Trophoblast cell (in vitro differentiated cells and primary cell): ENCODE data around the gene KIF6.

Experiments
- DNase-seq, 2 donors: peaks; one replicate each; pipeline ENCODE4 v3.0.0-alpha.2; 2016
- H2AFZ ChIP-seq: 2 replicates; pipeline ENCODE4 v1.6.1; 2013; ENCODE audit warnings: low read length, moderate library complexity, mild to moderate bottlenecking; ENCODE audit not compliant: insufficient read depth, poor library complexity
- H2AK5ac ChIP-seq: 2 replicates; pipeline ENCODE4 v1.6.1; 2013; ENCODE audit warnings: mild to moderate bottlenecking, low read length
- H2BK120ac ChIP-seq: 2 replicates; pipeline ENCODE4 v1.6.1; 2013; ENCODE audit warnings: low read length, mild to moderate bottlenecking, moderate library complexity; ENCODE audit not compliant: insufficient read depth, poor library complexity
- H2BK12ac ChIP-seq: 2 replicates; pipeline ENCODE4 v1.6.1; 2013; ENCODE audit warnings: mild to moderate bottlenecking, low read length, moderate library complexity
- H2BK5ac ChIP-seq: 2 replicates; pipeline ENCODE4 v1.6.1; 2013; ENCODE audit warnings: low read length, low read depth, moderate library complexity, mild to moderate bottlenecking; ENCODE audit not compliant: poor library complexity
- H3K14ac ChIP-seq: 2 replicates; pipeline ENCODE4 v1.6.1; 2013; ENCODE audit warnings: mild to moderate bottlenecking, low read length
- H3K18ac ChIP-seq: 2 replicates; pipeline ENCODE4 v1.6.1; 2013; ENCODE audit warnings: mild to moderate bottlenecking, low read length
- H3K23ac ChIP-seq: 2 replicates; pipeline ENCODE4 v1.6.1; 2013; ENCODE audit warnings: low read length
- H3K27ac ChIP-seq: 2 replicates; pipeline ENCODE4 v1.5.1; 2013; ENCODE audit warnings: low read depth, mild to moderate bottlenecking, inconsistent platforms, low read length, moderate library complexity
- H3K27me3 ChIP-seq: 2 replicates; pipeline ENCODE4 v1.6.1; 2013; ENCODE audit warnings: inconsistent platforms, mild to moderate bottlenecking, low read length, moderate library complexity; ENCODE audit not compliant: insufficient read depth
- H3K36me3 ChIP-seq, 2 experiments: 1 replicate in 1 of 2; 2 replicates in 1 of 2; pipeline ENCODE4 v1.6.1; 2013; ENCODE audit warnings: low read length in 2 of 2, mild to moderate bottlenecking in 2 of 2, moderate library complexity in 1 of 2; ENCODE audit not compliant: insufficient read depth in 2 of 2, control insufficient read depth in 1 of 2
- H3K4ac ChIP-seq: 2 replicates; pipeline ENCODE4 v1.6.1; 2013; ENCODE audit warnings: low read depth, mild to moderate bottlenecking, low read length, moderate library complexity
- H3K4me1 ChIP-seq, 2 experiments: 1 replicate in 1 of 2; 2 replicates in 1 of 2; pipeline ENCODE4 v1.6.1; 2013; ENCODE audit warnings: low read length in 2 of 2, mild to moderate bottlenecking in 2 of 2, moderate library complexity in 1 of 2; ENCODE audit not compliant: insufficient read depth in 2 of 2, control insufficient read depth in 1 of 2
- H3K4me2 ChIP-seq: 2 replicates; pipeline ENCODE4 v1.6.1; 2013; ENCODE audit warnings: inconsistent platforms, mild to moderate bottlenecking, low read length, moderate library complexity
- H3K4me3 ChIP-seq: 2 replicates; pipeline ENCODE4 v1.5.1; 2013; ENCODE audit warnings: mild to moderate bottlenecking, low read depth, low read length, inconsistent platforms
- H3K79me1 ChIP-seq: one replicate; pipeline ENCODE4 v1.6.1; 2013; ENCODE audit warnings: low read length
- H3K79me2 ChIP-seq: 2 replicates; pipeline ENCODE4 v1.6.1; 2013; ENCODE audit warnings: low read length, mild to moderate bottlenecking; ENCODE audit not compliant: control insufficient read depth, insufficient read depth, poor library complexity
- H3K9ac ChIP-seq: 2 replicates; pipeline ENCODE4 v1.6.1; 2013; ENCODE audit warnings: mild to moderate bottlenecking, low read length
- H3K9me3 ChIP-seq: 2 replicates; pipeline ENCODE4 v1.6.1; 2013; ENCODE audit warnings: low read depth, mild to moderate bottlenecking, control low read depth, inconsistent platforms, low read length; ENCODE audit not compliant: insufficient read depth
- H4K12ac ChIP-seq: 2 replicates; pipeline ENCODE4 v1.6.1; 2013; ENCODE audit warnings: low read depth, mild to moderate bottlenecking, low read length, moderate library complexity
- H4K8ac ChIP-seq: 2 replicates; pipeline ENCODE4 v1.6.1; 2013; ENCODE audit warnings: low read depth, mild to moderate bottlenecking, low read length, moderate library complexity
- H4K91ac ChIP-seq: one replicate; pipeline ENCODE4 v1.6.1; 2013; ENCODE audit warnings: low read depth, mild to moderate bottlenecking, low read length, moderate library complexity
- WGBS: extraction: QIAGEN DNeasy Blood & Tissue Kit; methylation state at CpG from one replicate; pipeline ENCODE4 v1.1.7; 2013; ENCODE audit warnings: missing lambda C conversion rate; ENCODE audit not compliant: insufficient read length, insufficient coverage; ENCODE audit errors: extremely low coverage; 5-methylcytosine and 5-hydroxymethylcytosine counted together

KIF6 gene

DNA sequence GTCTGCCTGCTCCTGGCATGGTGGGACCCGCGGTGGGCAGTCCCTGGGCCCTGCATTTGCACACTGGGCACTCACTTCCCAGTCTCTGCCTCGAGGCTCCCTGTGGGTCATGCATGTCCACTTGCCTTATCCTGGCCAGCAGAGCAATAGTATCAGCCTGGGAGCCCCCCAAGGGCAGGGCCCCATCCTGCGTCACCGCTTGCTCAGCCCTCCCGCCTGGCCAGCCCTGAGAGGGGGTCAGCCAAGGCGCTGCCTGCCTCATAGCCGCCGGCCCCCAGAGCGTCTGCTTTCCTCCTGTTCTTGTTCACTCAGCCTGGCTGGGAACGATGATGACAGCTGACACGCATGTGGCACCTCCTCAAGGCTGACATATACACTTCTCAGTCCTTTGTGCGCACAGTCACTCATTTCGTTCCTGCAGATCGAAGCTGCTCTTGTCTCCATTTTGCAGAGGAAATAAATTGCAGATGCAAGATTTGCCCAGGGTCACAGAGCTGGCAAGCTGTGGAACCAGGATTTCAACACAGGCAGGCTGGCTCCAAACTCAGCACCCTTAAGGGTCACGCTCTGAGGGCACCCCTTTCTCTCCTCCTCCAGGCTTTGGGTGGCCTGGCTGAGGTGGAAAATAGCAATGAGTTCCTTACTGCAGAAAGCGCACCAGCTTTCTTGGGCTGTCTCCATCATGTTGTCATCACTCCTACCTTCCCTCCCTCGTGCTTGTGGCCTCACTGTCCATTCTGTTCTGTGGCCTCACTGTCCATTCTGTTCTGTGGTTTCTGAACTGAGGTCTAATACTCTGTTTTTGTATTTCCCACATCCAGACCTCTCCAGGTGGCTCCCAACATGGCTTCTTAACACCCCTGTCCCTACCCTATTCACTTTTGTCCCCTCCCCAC, 428.2 kb downstream of the KIF6 start:
- Histone ChIP-seq H3K4me3 (no peak overlapping the region), H2BK12ac (no peak overlapping the region), H3K14ac (no peak overlapping the region), H4K91ac (no peak overlapping the region), H2BK5ac (no peak overlapping the region), H3K79me1 (no peaks in the 10 kb centered on the region), H3K9ac (no peak overlapping the region), H3K27ac (no peak overlapping the region), H2AFZ (no peak overlapping the region), H3K23ac (no peak overlapping the region), H2AK5ac (no peak overlapping the region), H3K27me3 (no peaks in the 10 kb centered on the region), H3K4me1 (peaks cover 0 to 2% of the 10 kb centered on the region in 2 experiments), H2BK120ac (no peak overlapping the region), H3K9me3 (no peaks in the 10 kb centered on the region), H4K8ac (no peak overlapping the region), H3K4me2 (no peak overlapping the region), H3K36me3 (no peaks in the 10 kb centered on the region), H3K4ac (no peak overlapping the region), H3K18ac (no peak overlapping the region), H4K12ac (no peak overlapping the region), H3K79me2 (no peaks in the 10 kb centered on the region)
- WGBS, result no CpG with 5 or more reads among the region's 18 CpGs
- no peak for DNase-seq

DNA sequence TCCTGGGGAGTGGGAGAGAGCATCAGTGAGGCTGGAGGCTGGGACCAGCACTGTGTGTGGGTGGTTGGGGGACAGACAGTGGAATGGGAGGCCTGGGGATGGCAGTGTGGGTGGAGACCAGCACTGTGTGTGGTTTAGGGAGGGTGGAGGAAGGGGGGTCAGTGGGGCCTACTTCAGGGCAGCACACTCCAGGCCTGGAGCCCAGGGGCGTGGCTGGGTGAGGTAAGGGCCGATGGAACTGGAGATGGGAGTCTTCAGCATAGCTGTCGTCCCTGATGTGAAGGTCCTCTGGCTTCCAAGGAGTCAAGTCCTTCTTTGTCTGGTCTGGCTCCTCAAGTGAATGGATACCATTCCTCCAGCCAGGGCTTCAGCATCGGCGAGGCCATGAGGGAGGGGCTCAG, 429.6 kb downstream of the KIF6 start:
- no peaks in the 10 kb centered on the region for H3K9me3 ChIP-seq
- H2AK5ac ChIP-seq, result no peak overlapping the region
- no peak overlapping the region for H4K91ac ChIP-seq
- H3K27me3 ChIP-seq, result no peaks in the 10 kb centered on the region
- no peak overlapping the region for H3K9ac ChIP-seq
- no peak overlapping the region for H4K12ac ChIP-seq
- no peak overlapping the region for H2AFZ ChIP-seq
- H3K4me3 ChIP-seq, result no peak overlapping the region
- DNase-seq, result no peak
- H3K4ac ChIP-seq, result no peak overlapping the region
- H2BK5ac ChIP-seq, result no peak overlapping the region
- no peak overlapping the region for H3K23ac ChIP-seq
- no peak overlapping the region for H4K8ac ChIP-seq
- H3K4me1 ChIP-seq, result peaks cover 0 to 2% of the 10 kb centered on the region in 2 experiments
- no peaks in the 10 kb centered on the region for H3K36me3 ChIP-seq
- no peak overlapping the region for H2BK12ac ChIP-seq
- H2BK120ac ChIP-seq, result no peak overlapping the region
- H3K27ac ChIP-seq, result no peak overlapping the region
- no peak overlapping the region for H3K14ac ChIP-seq
- H3K18ac ChIP-seq, result no peak overlapping the region
- no peaks in the 10 kb centered on the region for H3K79me1 ChIP-seq
- H3K4me2 ChIP-seq, result no peak overlapping the region
- H3K79me2 ChIP-seq, result no peaks in the 10 kb centered on the region
- WGBS, result no CpG with 5 or more reads among the region's 5 CpGs

DNA sequence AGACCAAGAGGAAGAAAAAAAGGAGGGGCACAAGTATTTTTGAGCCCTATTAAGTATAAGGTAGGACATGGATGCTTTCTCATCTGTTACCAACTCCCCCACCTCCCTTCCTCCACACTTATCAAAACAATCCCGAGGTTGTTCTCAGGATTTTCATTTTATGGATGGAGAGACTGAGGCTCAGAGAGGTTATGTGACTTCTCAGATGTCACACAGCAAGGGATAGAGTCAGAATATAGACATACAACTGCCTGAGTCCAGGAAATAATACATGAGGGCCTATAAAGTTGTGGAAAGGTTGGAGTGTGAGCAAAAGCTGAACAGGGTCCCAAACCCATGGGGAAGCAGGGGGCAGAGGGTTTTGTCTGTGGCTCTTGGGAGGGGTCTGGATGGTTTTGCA, 430.3 kb downstream of the KIF6 start:
- no peak overlapping the region for H3K18ac ChIP-seq
- H2BK120ac ChIP-seq, result no peak overlapping the region
- H3K27me3 ChIP-seq, result no peaks in the 10 kb centered on the region
- H3K36me3 ChIP-seq, result no peaks in the 10 kb centered on the region
- no CpG with 5 or more reads among the region's 1 CpG for WGBS
- H2BK5ac ChIP-seq, result no peak overlapping the region
- H3K14ac ChIP-seq, result no peak overlapping the region
- DNase-seq, result no peak
- no peak overlapping the region for H3K27ac ChIP-seq
- H3K79me2 ChIP-seq, result no peaks in the 10 kb centered on the region
- no peak overlapping the region for H4K91ac ChIP-seq
- H2BK12ac ChIP-seq, result no peak overlapping the region
- no peak overlapping the region for H3K4me2 ChIP-seq
- no peak overlapping the region for H3K23ac ChIP-seq
- no peak overlapping the region for H4K8ac ChIP-seq
- peaks cover 0 to 2% of the 10 kb centered on the region in 2 experiments for H3K4me1 ChIP-seq
- H3K79me1 ChIP-seq, result no peaks in the 10 kb centered on the region
- H3K4ac ChIP-seq, result no peak overlapping the region
- no peaks in the 10 kb centered on the region for H3K9me3 ChIP-seq
- no peak overlapping the region for H2AFZ ChIP-seq
- H4K12ac ChIP-seq, result no peak overlapping the region
- no peak overlapping the region for H3K4me3 ChIP-seq
- H2AK5ac ChIP-seq, result no peak overlapping the region
- no peak overlapping the region for H3K9ac ChIP-seq

DNA sequence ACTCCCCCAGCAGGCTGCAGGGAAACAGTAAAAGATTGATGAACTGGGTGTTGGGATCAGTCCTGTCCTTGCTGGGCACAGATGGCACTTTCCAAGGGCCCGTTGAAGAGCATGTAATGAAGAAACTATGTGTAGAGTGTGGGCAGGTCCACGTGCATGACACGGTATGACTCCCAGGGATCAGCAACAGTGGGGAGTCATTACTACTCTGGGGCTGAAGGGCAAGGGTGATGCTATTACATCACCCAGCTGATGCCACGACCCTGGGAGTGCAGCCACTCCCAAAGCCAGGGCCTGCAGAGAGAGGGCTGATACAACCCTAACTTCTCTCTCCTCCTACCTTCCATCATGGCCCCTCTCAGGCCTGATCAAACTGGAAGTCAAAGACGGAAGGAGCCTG, 431.1 kb downstream of the KIF6 start:
- no peak overlapping the region for H3K18ac ChIP-seq
- no peak overlapping the region for H2AFZ ChIP-seq
- DNase-seq, result no peak
- no peak overlapping the region for H4K8ac ChIP-seq
- H3K36me3 ChIP-seq, result no peaks in the 10 kb centered on the region
- no peaks in the 10 kb centered on the region for H3K79me2 ChIP-seq
- H4K12ac ChIP-seq, result no peak overlapping the region
- H3K4ac ChIP-seq, result no peak overlapping the region
- no peak overlapping the region for H3K9ac ChIP-seq
- no peak overlapping the region for H3K23ac ChIP-seq
- no CpG with 5 or more reads among the region's 5 CpGs for WGBS
- no peaks in the 10 kb centered on the region for H3K9me3 ChIP-seq
- no peak overlapping the region for H2BK5ac ChIP-seq
- peaks cover 0 to 2% of the 10 kb centered on the region in 2 experiments for H3K4me1 ChIP-seq
- H2AK5ac ChIP-seq, result no peak overlapping the region
- H3K4me3 ChIP-seq, result no peak overlapping the region
- H2BK120ac ChIP-seq, result no peak overlapping the region
- H3K27me3 ChIP-seq, result no peaks in the 10 kb centered on the region
- H4K91ac ChIP-seq, result no peak overlapping the region
- H2BK12ac ChIP-seq, result no peak overlapping the region
- H3K14ac ChIP-seq, result no peak overlapping the region
- H3K27ac ChIP-seq, result no peak overlapping the region
- no peaks in the 10 kb centered on the region for H3K79me1 ChIP-seq
- no peak overlapping the region for H3K4me2 ChIP-seq
